GM20000 (cell line): ENCODE data around the gene AFF3.

Experiments used
- DNase-seq: peaks from one replicate; pipeline ENCODE4 v3.0.0; 2012; ENCODE audit warnings: low spot score
- CTCF ChIP-seq: IDR thresholded peaks from 2 replicates; pipeline ENCODE4 v1.5.1; 2012; ENCODE audit warnings: mild to moderate bottlenecking, control low read depth; ENCODE audit errors: extremely low read depth, missing control alignments

Gene AFF3

GRCh38 chr2:99711144-99711543 lies 431.2 kb downstream of the AFF3 start:
- DNase-seq: no peak
- TF ChIP-seq CTCF: no peak

DNA sequence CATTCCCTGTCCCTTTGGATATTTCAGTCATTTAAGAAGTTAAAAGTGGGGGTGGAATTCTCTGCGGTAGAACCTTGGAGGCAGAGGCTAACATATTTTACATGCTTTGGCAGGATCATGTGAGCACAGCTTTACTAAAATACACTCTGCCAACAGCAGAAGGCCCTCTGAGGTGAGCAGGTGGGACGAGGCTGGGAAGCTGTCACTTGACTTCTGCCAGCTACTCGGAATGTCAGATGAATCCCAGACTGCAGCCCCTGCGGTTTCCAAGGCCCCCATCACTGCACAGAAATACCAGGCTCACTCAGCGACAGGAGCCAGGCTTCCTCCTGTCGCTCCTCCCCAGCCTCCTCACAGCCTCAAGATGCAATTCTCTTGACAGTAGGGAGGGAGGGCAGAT lies 431.7 kb downstream of the AFF3 start:
- DNase-seq: no peak
- TF ChIP-seq CTCF: no peak

GRCh38 chr2:99709229-99709628 lies 433.2 kb downstream of the AFF3 start:
- DNase-seq: no peak
- no peak for TF ChIP-seq CTCF

- DNase-seq: no peak
- no peak for TF ChIP-seq CTCF
Measured at GRCh38 chr2:99708231-99708630, 434.2 kb downstream of the AFF3 start.

DNA sequence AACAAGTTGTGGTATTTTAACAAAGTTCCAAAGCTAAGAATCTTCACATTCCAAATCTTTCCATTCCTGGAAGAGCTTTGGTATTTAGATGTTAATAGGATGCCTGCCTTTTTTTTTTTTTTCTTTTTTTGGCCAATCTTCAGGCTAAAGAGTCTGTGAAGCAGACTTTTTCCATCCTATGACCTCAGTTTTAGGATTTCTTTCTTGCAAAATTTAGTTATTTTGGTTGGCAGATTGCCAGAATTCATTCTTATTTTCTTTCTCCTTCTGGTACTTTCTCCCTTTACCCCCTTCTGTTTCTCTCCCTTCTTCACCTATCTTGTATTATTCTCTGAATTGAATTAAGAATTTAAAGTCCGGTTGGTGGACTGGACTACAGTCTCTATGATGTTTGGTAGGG lies 434.8 kb downstream of the AFF3 start:
- TF ChIP-seq CTCF: no peak
- DNase-seq: no peak

- no peak for DNase-seq
Measured at GRCh38 chr2:99706735-99707134, 435.7 kb downstream of the AFF3 start.

DNA sequence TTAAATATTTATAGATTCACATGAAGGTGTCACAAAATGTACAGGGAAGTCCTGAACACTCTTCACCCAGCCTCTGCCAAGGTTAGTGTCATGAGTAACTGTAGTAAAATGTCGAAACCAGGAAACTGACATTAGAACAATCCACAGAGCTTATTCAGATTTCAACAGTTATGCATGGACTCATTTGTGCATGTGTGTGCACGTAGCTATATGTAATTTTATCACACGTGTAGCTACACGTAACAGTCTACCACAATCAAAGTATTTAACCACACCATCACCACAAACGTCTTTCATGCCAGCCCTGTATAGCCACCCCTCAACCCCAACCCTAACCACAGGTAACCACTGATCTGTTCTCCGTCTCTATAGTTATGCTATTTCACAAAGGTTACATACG lies 440.9 kb downstream of the AFF3 start:
- DNase-seq: no peak
- no peak for TF ChIP-seq CTCF

More at GRCh38 chr2:99706735-99707134, 435.7 kb downstream of the AFF3 start:
- no peak for TF ChIP-seq CTCF
